CD4-positive, alpha-beta T cell treated with Interleukin-21 for 1 hour (primary cell): ENCODE measurements around the gene ZC3H18.

Experiments used
- DNase-seq: peaks from one replicate; pipeline ENCODE4 v3.0.0-alpha.2; 2020

The ZC3H18 gene

GRCh38 chr16:88642881-88643643 is 72.9 kb downstream of the ZC3H18 start:
- DNase-seq = no peak

- DNase-seq = no peak
Measured at GRCh38 chr16:88643644-88643932, 73.4 kb downstream of the ZC3H18 start.

GRCh38 chr16:88645455-88645854 is 75.3 kb downstream of the ZC3H18 start:
- DNase-seq = no peak

GRCh38 chr16:88645941-88646340 is 75.7 kb downstream of the ZC3H18 start:
- DNase-seq = no peak

- DNase-seq = no peak
Measured at GRCh38 chr16:88646345-88647034, 76.3 kb downstream of the ZC3H18 start.

DNA sequence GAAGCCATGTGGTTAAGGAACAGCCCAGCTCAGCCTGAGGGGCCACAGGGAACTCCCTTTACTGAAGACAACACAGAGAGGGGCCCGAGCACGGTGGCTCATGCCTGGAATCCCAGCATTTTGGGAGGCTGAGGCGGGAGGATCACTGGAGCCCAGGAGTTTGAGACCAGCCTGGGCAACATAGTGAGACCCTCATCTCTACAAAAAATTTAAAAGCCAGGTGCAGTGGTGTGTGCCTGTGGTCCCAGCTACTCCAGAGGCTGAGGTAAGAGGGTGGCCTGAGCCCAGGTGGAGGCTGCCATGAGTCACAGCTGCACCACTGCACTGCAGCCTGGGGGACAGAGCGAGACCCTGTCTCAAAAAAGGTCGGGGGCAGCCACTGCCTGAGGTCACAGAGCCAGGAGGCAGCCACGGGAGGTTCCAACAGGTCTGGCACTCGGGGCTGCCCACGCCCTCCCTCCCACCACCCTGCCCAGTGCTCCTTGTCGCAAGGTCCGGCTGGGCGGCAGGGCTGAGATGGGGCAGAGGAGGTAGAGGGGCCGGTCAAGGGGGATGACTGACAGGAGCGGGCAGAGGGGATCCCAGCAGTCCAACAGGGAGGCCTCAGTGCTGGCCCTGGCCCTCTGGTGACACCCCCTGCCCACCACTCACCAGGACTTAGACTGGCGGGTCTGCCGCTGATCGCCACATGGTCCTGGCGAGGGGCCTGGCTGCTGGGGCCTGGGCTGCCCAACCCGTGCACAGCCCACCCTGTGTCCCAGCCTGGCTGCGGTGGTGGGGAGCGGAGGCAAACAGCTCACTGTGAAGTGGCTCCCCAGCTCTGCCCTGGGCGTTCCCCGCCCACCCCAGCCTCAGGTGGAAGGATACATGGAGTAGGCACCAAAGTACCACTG is 77.2 kb downstream of the ZC3H18 start:
- DNase-seq = no peak

DNA sequence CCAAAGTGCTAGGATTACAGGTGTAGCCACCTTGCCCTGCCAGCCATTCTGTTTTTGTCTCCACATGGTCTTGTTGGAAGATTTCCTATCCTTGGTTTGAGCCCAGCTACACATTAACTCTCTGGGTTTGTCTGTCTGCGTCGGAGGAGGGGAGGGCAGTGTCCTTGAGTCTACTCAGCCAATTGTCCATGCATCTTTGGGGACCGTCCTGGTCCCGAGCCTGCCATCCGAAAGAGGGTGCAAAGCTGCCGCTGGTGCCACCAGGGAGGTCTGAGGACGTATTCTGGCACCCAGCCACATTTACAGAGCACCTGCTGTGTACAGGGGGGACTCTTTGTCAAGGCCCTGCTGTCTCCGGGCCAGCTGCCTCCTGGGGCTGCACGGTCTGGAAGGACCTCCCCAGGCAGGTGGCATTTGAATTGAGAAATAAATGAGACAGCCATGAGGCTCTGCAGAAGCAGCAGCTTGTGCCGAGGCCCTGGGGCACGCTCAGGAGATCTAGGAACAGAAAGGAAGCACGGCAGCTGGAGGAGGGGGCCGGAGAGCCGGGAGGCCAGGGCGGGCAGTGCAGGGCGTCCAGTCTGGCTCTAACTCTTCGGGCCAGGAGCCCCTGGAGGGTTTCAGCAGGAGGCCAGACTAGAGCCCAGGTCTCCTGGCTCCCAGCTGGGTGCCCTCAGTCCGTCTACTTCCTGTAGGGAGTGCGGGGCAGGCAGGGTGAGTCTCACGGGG is 79.2 kb downstream of the ZC3H18 start:
- no peak for DNase-seq

DNA sequence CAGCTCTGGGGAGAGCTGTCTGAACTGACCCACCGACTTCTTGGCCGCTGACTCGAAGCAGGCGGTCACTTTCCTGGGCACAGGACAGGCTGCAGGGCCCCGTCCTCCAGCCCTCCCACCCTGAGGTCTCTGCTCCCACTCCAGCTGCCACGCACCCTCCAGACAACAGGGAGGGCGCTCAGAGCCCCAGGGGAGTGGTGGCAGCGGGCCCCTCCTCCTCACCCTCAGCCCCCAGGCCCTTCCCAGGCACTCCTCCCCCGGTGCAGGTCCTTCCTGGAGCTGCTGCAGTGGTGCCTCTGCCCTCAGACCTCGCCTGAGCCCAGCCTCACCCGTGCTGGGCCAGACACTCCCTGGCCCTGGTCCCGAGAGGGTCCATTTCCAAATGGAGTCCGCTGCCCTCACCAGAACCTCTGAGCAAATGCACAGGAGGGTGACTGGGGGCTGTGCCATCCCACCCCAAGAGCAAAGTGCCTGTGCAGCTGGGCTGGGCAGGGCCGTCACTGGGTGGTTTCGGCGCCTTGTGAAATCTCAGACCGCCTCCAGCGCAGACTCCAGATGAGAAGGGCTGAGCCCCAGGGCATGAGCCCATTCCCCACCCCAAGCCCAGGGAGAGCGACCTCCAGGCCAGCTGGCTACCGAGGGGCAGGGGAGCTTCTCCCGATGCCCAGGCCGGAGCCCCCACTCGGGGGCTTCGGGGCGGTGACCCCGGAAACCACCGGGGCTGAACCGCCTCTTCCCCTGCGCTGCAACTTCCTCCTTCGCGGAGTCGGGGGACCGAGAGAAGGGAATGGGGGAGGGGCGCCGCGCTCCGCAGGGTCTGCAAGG is 79.9 kb downstream of the ZC3H18 start:
- peak; percentile 44 for DNase-seq

DNA sequence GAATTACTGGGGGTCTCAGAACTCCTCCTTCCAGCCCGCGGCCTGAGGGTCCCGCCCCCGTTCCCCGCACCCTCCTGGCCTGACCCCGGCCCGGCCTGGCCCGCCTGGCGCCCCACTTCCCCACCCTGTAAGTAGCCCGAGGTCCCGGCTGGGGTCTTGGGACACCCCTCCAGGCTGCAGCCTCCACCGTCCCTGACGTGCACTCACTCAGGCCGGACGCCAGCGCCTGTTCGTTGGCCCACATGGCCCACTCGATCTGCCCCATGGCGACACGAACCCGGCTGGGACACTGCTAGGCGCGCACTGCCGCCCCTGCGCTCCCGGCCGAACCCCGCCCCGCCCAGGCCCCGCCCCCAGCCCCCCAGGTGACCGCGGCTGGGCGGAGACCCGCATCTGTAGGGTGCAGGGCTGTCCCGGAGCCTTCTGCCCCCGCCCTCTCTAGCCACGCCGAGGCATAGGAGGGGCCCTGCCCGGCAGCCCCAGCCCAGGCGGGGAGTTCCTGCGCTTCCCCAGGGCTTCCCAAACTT is 80.6 kb downstream of the ZC3H18 start, which contains the start of gene CYBA:
Gene CYBA, minus strand, starts transcription at position 305 of the 527 bp plus-strand sequence. Its CDS starts 40 bp downstream, at position 265.
- DNase-seq = peak; percentile 90

DNA sequence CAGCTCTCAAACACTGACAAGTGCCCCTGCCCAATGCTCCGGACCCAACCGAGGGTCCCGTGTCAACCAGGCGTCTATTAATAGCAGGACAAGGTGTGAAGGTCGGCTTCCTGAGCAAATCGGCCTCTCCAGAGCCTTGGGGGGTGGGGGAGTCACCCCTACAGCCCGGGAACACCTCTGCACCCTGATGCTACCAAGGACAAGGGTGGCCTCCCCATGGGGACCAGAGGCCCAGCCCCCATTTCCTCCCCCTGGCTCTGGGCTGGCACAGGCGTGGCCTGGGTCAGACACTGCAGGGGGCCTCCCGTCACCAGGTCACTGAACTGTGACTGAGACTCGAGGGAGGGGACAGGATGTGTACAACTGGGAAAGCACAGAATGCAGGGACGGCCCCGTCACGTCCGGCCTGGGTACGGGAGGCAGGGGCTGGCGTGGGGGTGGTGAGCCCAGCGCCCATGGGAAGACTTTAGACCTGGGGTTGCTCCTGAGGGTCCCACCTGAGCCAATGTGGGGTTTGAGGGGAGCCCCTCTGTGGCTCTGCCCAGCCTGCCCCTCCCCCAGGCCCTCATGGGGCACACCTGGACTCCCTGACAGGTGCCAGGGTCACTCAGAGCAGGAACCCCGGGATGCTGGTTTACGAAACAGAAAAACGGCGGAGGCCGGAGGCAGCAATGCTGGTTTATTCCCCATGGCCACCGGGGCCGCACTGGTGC is 81.2 kb downstream of the ZC3H18 start:
- DNase-seq = peak; percentile 89

DNA sequence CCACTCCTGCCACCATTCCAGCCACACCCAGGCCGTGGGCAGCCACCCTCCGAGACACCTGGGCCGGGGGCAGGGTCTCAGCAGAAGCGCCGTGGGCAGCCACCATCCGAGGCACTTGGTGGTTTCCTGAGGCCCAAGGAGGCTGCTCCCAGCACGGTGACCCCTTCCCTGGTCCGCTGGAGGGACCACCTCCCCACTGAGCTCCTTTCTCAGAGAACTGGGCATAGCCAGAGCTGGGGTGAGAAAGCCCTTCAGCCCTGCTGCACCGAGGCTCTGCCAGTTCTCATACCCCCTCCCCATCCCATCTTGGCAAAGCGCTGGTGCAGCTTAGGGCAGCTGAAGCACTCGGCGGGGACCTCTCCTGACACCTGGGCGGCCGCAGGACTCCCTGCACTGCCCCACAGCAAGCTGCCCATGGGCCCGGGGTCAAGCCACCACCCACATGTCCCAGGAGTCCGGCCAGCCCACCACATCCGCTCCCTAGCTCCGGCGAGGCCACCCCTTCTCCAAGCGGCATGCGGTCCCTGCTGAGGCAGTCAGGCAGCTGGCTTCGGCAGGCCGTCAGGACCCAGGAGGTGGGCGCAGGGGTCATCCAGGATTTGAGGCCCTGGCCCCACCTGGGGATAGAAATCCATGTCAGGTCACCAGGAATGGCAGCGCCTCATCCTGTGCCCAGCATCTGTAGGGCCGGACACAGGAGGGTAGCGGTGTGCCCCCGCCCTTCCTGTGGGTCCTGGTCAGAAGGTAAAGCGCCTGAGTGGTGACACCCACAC is 82.0 kb downstream of the ZC3H18 start:
- DNase-seq = no peak

- no peak for DNase-seq
Measured at GRCh38 chr16:88652762-88653063, 82.5 kb downstream of the ZC3H18 start.

- DNase-seq = no peak
Measured at GRCh38 chr16:88653101-88653500, 82.9 kb downstream of the ZC3H18 start.

DNA sequence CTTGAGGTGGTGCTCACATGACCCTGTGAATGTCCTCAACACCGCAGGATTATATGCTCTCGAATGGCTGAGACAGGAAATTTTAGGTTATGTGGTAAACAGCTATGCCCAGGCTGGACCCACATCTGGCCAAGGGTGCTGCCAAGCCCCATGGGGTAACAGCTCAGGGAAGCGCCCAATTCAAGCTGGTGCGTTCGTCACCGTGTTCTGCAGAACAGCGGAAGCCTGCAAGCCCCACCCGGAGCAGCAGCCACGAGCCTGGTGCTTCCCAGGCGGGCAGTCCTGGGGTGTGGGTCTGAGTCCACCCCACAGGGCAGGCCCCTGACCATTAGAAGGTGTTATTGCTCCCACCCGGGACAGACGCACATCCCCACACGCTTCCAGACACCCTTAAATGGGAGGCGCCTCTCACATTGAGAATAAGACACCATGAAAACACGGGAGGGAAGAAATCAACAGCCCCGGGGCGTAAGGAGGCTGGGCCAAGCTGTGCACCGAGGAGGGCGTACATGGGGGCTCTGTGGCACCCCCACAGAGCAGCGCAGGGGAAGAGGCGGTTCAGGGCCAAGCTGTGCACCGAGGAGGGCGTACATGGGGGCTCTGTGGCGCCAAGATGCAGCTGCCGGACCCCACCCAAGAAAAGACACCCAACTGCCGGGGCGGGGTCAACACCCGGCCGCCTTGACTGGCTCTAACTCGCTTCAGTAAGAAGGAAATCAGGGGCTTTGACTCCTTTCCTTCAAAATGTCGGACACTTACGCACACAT is 83.6 kb downstream of the ZC3H18 start:
- peak; percentile 30 for DNase-seq

GRCh38 chr16:88654363-88655052 is 84.3 kb downstream of the ZC3H18 start:
- no peak for DNase-seq

DNA sequence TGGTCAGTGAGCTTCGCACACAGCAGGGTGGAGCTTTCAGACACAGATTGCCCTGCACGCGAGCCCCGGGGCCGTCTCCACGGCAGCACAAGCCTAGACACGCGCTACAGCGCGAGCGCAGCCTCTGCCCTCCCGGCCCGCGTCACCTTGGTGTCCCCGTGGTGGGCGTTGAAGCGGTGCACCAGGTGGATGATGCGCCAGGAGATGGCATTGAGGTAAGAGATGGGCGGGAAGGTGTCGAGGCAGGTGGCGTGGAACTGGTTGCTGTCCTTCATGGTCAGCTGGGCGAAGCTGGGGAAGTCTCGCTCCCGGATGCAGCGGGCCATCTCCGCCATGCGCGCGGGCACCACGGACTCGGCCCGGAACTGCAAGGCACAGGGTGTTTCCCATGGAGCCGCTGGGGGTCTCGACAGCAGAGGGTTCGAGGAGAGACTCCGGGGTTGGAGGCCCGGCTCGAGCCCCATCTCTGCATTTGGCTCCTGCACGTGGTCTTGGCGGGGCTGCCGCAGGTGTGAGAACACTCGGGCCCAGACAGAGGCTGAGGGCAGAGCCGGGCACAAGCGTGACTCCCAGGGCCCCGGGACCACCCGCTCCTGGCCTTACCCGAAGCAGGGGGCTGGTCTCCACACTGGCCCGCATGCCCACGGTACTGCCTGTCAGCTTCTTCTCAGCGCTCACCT is 85.0 kb downstream of the ZC3H18 start:
- no peak for DNase-seq

DNA sequence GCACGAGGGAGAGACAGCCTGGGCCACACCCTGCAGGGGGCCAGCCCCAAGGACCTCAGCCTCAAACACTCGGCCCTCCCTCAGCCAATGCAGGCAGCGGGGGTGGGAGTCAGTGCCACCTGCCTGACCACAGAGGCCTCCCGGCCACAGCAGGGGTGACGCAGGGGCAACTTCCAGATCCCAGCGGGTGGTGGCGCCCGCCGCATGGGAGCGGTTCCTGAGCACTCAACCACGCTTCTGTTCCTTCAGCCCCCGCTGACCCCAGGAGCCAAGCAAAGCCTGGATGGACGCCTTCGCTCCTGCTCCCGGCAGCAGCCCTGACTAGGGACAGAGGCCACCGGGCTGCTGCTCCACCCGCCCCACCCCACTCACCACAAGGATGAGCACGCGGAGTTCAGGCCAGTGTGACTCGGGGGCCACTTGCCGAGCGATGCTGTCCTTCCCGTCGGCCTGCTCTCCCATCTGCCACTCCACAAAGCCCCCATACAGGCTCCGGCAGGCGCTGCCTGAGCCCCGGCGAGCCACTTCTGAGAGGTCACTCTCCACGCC is 85.6 kb downstream of the ZC3H18 start:
- DNase-seq = no peak
